HG03159 (cell line): ENCODE measurements around the gene EFCAB12.

Experiments
- ATAC-seq: cut with Tn5 transposase; IDR thresholded peaks from one replicate; pipeline ENCODE4 v1.9.1; 2021; ENCODE audit warnings: mild to moderate bottlenecking, moderate library complexity; ENCODE audit not compliant: unreplicated experiment

Gene EFCAB12

DNA sequence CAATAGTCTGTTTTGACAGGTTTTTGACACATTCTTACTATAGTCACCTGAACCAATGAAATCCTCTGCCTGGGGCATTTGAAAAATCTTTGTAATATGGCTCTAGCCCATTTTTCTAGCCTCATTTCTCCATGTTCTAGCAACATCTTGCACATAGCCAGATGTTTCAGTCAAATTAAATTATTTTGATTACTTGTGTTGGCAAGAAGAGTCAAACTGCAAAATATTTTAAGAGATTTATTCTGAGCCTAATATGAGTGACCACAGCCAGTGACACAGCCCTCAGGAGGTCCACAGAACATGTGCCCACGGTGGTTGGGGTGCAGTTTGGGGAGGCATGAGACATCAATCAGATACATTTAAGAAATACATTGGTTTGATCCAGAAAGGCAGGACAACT, 18.5 kb upstream of the EFCAB12 start:
- no peak for ATAC-seq

DNA sequence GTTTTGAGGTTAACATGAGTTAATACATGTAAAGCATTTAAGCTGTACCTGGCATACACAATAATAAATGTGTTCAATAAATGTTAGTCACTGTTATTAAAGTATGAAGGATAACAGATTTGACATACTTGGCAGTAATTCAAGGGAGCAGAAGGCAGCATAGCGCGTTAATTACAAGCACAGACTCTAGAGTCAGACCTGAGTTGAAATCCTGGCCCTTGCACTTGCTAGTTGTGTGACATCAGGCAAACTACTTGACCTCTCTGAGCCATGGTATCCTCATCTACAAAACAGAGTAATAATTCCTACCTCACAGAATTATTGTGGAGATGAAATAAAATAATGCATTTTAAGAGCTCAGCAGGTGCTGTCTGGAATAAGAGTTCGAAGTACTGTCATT, 17.0 kb upstream of the EFCAB12 start:
- no peak for ATAC-seq

DNA sequence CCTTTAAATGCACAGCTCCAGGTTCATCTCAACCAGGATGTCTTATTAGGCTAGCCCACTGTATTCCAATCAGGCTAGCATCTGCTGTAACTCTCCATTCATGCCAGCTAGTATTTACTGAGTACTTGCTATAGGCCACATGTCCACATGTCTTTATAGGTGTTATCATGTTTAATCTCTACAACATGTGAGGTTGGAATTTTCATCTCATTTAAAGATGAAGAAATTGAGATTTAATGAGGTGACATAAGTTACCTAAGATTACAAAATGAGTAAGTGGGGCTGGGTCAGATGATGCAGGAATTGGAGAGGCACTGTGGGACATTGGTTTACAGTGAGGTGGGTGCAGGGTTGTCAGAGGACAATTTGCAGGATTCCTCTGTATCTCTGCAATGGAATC, 14.5 kb upstream of the EFCAB12 start:
- ATAC-seq, result no peak

DNA sequence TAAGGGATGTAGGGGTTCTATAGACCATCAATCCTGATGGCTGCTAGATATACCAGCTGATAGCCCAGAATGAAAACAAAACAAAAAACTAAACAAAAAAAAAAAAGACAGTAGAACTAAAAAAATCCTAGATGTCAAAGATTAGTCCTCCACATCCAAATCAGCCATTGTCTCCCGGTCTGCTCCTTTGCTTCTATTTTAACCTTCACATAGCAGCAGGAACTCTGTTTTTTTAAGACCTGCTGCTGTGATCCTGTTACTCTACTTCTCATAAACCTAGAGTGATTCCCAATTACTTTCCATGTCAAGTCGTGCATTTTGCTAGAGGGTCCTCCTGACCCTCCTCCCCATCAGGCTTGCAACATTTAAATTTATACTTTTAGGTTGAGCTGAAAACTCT, 14.1 kb upstream of the EFCAB12 start:
- no peak for ATAC-seq

DNA sequence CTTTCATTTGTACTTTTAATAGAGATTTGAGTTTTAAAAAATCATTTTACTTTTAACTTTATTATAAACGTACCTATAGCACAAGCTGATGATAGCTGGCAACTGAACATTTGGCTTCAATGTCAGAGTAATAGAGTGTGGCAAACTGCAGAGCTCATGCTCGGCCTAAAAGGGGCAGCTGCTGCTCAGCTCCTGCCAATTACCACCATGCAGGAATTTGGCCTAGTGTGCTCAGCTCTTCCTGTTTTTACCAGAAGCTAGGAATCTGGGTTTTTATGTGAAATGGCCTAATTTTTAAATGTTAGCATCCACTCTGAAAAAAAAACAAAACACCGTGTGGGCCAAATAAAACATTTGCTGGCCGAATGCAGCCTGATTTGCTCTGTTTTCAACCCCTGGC, 13.3 kb upstream of the EFCAB12 start:
- ATAC-seq, result no peak

DNA sequence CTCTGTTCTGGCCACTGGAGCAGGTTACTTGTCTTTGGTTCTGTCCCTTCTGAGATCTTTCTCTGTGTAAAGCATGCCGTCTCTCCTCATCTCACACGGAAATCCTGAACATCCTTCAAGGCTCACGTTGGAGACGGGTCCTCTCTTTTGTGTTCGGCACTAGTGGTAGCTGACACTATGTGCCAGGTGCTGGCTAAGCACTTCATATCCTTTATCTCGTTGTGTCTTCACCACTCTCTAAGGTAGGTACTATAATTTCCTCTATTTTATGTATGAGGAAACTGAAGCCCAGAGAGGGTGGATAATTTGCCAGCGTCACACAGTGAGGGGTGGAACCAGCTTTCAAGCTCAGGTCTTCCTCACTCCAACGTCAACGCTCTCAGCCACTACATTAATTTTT, 12.8 kb upstream of the EFCAB12 start:
- no peak for ATAC-seq

DNA sequence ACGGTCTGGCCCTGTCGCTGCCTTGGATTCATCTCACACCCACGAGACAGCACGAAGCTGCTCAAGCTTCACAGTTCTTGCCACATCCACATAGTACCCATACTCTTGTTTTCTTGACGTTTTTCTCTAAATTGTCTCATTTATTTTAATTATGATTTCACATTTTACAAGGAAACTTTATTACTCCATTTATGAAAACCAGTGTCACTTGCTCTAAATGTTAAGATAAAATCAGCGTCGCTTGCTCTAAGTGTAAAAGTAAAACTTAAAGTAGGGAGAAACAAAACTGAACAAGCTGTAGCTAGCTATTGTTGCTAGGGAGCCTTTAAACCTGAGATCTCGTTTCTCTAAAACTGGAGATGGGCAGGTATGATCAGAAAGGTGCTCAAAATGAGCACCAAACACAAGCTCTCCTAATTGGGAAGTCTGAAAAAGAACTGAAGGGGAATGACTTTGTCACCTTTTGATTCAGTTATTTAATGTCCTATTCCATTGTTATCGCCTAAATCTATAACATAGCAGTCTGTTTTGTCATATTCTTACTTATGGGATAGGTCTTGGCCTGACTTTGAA, 12.3 kb upstream of the EFCAB12 start:
- ATAC-seq, result no peak

DNA sequence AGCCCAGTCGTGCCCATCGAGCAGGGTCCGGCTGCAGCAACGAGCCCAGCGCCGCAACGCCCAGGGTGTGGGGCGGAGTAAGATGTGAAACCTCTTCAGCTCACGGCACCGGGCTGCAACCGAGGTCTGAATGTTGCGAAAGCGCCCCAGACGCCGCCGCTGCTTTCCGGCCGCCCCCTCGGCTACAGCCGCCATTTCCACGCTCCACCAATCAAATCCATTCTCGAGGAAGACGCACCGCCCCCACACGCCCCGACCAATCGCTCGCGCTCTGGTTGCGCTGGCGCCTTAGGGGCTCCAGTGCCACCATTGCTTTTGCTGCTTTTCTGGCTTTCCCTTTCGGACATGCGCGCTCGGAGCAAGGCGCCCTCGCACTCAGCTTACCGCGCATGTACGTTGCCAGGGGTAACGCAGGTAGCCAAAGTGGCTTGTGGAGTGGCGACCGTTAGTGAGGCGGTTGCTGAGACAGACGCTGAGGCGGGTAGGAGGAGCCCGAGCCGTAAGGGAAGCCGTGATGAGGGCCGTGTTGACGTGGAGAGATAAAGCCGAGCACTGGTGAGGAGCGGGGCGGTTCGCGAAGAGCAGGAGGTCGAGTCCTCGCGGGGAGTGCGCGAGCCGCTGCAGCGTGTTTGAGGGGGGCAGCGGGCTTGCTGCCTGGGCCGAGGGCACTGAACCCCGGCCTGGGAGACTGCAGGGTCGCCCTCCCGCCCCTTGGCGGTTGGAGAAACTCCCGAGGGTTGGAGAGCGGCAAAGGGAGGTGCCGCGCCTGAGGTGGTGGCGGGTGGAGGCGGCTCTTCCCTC, 11.6 kb upstream of the EFCAB12 start, which contains the start of the genes IFT122 and MBD4:
Gene IFT122 (plus strand): TSS at position 408 of the 801 bp plus-strand sequence. CDS start 107 bp downstream, at position 515.
Gene MBD4 (minus strand): TSS at position 132 of the 801 bp plus-strand sequence. CDS start 115 bp downstream, at position 17.
- peak; percentile 86 for ATAC-seq

DNA sequence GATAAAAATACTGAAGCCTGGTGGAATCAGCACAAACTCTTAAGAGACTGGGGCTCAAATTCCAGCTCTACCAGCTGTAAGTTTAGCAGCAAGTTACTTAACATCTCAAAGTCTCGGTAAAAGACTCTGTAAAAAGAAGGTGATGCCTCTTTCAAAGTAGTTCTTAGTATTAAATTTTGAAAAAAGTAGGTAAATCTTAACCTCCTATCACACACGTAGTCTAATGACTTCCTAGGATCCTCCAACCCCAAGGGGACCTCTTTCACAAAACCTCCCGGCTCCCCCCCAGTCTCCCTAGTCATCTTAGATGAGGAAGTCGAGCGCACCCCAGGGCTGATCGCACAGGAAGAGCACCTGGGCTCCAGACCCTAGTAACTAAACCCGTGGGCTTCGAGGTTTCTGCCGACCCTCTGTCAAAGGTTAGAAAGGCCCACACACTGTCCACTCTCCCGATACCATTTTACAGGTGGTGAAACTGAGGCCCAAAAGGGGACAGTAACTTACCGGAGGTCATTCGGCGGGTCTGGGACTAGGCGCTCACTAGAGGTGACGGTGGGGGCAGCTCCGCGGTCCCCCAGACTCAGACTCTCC, 10.9 kb upstream of the EFCAB12 start:
- ATAC-seq, result peak; percentile 19

DNA sequence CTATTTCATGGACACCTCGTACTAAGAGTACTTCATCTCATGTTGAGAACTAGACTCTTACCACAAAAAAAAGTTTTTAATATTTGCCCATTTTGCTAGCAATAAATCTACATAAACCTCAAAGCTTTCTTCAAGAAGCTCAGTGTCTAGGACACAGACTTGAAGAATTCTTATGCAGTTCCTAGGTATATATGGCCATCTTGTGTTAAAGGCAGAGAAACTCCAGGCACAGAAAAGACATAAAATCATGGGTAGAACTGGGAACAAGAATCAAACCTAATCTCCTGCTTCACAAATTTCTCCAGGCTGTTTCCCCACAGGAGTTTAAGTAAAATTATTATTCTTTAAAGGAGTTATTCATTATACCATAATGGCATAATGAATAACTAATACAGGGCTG, 6.9 kb upstream of the EFCAB12 start:
- no peak for ATAC-seq

DNA sequence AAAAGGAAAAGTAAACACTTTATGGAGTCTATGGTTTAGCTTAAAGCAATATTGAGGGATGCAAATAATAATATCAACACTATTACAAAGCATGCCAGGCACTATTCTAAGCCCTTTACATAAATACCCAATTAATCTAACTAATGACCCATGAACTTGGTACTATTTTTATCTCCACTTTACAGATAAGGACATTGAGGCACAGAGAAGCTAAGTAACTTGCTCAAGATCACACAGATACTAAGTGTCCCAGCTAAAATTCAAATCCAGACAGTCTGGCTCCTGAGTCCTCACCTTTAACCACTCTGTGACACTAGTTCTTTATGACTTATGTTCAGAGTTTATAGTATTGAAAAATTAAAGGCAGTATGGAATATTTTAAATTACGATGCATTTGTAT, 5.7 kb upstream of the EFCAB12 start:
- no peak for ATAC-seq

DNA sequence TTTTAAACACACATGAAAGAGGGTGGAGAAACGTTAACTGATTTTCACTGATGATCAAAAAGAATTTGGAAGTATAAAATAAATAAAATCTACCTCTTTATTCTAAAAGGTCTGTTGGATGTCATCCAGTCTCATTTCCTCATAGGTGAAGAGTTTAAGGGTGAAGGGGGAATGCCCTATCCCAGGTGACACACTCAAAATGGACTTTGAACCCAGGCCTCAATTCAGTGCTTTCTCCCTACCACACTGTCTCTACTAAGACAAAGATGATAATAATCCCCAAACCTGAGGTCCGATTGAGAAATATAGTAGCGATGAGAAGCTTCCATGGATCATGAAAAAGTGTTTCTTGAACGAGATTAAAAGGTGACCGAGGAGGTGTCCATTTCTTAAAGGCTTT, 5.1 kb upstream of the EFCAB12 start:
- ATAC-seq, result no peak

DNA sequence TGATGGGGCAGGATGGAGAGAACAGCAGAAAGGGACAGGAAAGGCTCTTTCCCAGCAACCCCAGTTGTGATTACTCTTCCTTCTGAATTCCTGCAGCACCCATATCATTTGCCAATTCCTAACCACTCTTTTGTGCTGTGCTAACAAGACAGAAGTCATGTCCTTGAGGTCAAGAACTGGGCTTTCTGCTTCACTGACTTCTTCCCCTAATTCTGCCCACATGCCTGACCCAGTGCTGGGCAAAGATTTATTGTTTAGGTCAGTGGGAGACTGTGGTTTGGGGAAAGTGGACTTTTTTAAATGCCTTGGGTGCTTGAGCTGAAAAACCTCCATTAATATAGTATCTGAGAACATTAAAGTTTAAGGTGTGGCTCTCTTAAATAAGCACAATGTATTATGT, 4.2 kb upstream of the EFCAB12 start:
- no peak for ATAC-seq

DNA sequence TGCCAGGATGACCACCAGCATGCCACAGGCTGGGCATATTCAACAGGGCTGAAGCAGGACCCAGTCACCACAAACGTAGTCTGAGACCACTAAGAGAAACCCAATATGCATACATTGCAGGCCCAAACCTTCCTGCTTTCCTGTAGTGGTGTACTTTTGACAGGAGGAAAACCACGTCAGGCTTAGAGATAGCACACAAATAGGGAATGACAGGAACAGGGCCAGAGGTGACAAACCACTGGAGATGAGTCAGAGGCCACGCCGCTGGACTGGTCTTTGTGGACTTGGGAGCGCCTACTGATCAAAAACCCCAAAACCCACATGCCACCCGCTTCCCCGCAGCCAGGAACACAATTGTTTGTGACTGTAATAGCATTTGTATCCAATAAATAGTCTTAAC, 3.6 kb upstream of the EFCAB12 start:
- ATAC-seq, result no peak

DNA sequence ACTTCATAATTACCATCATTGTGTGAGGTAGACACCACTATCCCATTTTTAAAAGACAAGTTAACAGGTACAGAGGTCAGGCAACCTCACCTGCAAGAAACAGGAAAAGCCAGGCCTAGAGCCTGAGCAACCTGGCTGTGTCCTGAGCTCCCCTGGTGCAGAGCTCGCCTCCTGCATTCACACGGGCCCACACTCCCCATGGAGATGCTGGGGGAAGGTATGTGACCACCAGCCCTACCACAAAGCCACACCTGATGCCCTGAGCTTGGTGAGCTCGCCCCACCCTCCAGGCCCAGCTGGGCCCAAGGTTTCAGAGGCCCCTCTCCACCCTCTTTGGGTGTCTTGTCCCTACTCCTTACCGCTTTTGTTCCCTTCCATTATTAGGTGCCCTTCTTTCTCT, 1.2 kb upstream of the EFCAB12 start:
- ATAC-seq, result no peak

DNA sequence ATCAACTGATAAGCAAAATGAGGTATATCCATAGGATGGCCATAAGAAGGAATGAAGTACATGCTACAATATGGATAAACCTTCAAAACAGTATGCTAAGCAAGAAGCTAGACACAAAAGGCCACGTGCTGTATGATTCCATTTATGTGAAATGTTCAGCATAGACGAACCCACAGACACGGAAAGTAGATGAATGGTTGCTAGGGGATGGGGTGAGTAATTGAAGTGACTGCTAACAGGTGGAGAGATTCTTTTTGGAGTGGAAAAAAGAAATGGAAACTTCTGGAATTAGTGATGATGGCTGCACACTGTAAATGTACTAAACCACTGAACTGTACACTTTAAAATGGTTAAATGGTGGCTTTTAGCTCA, 630 bp upstream of the EFCAB12 start:
- no peak for ATAC-seq

DNA sequence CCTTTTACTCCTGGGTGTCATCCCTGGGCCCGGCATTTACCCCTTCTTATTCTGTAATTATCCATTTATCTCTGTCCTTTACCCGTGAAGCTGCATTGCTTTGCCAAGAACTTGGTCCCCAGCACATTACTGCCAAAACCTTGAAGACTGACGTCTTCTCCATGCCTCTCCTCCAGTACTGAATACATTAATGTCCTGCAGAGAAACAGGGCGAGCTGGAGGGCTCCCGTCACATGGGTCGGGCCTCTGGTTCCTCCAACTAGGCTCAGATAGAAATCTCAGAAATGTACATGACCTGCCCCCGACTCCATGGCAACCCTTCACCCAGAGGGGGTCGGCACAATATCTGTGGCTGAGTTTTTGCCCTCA, 445 bp downstream of the EFCAB12 start:
- ATAC-seq, result no peak

DNA sequence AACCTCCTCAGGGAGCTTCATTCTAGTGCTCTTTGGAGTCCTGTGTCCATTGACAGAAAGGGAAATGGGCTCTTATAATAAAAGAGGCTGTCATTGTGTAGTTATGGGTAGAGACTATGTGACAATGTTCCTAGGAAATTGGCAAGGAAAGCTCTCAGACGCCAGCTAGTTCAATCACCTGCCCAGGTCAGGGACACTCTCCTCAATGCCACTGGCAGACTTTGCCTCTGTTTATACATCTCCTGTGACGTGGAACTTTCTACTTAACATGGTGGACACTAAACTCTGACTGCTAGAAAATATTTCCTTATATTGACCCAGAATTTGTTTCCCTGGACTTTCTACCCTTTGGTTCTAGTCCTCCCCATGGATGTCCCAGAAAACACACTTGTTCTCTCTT, 2.8 kb downstream of the EFCAB12 start:
- ATAC-seq, result no peak

DNA sequence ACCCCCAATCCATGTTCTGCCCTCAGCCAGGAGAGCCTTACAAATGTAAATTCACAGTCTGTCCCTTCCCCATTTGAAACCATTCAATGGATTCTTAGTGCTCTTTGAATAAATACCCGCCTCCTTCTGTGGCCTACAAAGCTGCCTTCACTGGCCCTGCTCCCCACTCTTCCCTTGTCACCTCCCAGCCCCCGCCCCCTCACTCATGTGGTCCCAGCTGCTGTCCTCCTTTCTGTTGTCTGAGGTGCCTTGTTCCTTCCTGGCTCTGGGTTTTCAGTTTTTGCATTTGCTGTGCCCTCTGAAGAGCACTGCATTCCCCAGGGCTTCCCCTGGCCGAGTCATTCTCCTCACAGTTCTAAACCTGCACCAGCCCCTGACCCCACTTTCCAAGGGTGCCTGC, 3.2 kb downstream of the EFCAB12 start:
- no peak for ATAC-seq

DNA sequence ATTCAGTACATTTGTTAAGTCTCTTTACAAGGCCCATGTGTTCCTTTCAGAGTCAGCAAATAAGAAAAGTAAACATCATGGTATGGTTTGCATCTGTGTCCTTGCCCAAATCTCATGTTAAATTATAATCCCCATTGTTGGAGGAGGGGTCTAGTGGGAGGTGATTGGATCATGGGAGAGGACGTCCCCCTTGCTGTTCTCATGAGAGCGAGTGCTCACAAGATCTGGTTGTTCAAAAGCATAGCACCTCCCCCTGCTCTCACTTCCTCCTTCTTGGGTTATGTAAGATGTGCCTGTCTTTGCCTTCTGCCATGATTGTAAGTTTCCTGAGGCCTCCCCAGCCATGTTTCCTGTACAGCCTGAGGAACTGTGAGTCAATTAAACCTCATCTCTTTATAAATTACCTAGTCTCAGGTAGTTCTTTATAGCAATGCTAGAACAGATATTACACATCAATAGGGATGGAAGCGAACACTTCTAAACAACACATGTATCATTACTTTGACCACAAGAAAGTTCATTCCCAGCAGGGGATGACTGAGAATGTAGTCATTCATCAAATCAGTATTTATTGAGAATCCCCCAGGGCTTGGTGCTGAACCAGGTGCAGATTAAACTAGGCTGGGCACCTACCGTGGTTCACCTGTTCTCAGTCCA, 4.1 kb downstream of the EFCAB12 start:
- ATAC-seq, result no peak

DNA sequence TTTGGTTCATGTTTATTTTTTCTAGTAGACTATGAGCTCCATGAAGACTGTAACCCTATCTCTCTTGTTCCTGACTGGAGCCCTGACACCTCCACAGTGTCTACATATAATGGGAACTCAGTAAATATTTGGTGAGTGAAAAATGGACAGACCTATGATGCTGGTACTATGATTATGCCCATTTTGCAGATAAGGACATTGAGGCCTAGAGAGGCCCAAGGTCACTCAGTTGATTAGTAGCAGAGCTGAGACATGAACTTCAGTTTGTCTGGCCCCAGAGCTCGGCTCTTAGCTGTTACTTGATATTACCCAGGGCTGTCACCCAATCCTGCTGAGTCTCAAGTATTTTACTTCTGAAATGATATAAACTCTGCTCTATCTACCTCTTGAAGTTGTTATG, 5.5 kb downstream of the EFCAB12 start:
- no peak for ATAC-seq
